Measurements from ENCODE around the gene NACC2.

DNA sequence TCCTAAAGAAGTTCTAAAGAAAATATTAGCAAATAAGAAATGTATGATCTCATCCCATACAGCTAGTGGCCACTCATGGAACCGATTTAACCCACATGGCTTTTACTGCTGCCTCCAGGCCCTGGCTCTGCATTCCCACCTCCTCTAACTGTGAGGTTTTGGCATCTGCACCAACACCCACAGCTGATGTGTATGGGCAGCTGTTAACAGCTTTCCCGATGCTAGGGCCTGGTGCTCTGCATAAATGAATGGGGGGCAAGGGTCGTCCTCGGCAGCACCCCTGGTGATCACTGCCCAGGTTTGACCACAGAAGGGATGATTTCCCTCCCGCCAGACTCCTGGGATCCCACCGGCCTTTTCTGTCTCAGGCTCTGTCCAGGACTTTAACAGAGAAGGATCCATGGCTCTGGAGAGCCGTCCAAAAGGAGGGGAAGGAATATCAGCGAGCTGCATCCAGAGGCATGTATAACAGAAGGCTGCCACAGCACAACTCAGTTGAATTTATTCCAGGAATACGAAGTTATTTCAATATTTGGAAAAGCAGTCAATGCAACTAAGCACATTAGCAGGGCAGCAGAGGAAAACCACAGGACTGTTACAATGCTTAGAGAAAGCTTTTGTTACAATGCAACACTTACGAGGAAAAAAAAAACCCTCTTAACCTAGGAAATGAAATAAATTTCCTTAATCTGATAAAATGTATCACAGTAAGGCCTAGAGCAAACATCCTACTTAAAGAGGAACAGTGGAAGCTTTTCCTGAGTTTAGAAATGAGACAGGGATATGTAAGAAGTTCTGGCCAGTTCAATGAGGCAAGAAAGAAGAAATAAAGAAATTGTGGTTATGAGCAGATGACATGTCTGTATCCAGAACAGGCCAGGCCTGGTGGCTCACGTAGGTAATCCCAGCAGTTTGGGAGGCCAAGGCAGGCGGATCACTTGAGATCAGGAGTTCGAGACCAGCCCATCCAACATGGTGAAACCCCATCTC is 63.1 kb downstream of the NACC2 start:
- no peak for TF ChIP-seq EZH2phosphoT487 (IDR thresholded peaks at IDR 0.05; ENCODE audit: borderline replicate concordance)
- TF ChIP-seq CTCF (conservative IDR thresholded peaks at IDR 0.05; ENCODE audit: low read length) = no peak
